Posterior vena cava (tissue), 2 donors: Measurements from ENCODE around the gene UBXN6. TPM values are rescaled to one million over a fixed set of nuclear protein-coding genes. Genes with fewer than 3 reads are reported as not detected.

Experiments
- DNase-seq: peaks from one replicate; pipeline ENCODE4 v3.0.0-alpha.2; 2020; ENCODE audit warnings: low spot score
- intact Hi-C, 2 donors: fragments of 100-400 bp; cut with DNase I; formaldehyde crosslinking; loops; one replicate each; pipeline versions ENCODE4 v1.14.1 to v1.14.2; 2022 to 2023
- total RNA-seq, 2 donors: library from RNA; stranded (reverse); fragmentation: NEBNext Ultra II Directional; extraction: Animal tissue kit (Norgen Biotek cat#: 25700); gene quantifications; one replicate each; pipeline ENCODE4 v1.2.1, GENCODE V29; 2021
- donor health status: DM: yes; HTN: yes; CAD: no.
- donor health status: DM: yes; HTN: yes; CAD: no.

Gene UBXN6
- total RNA-seq, 2 donors from 2014 or later = 85.1 to 85.5 TPM

DNA sequence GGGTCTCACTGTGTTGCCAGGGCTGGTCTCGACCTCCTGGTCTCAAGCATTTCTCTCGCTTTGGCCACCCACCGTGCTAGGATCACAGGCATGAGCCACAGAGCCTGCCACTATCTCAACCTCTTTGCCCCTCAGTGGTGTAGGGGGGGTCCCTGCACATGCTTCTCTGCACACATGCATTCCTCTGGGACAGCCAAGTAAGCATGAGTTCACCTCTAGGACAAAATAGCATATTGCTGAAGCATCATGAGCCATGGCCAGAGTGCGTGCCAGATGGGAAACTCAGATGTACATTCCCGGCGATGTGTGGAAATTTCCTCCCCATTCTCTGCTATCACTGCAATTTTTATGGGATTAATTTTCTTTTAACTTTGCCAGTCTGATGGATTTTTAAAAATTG is 32.1 kb downstream of the UBXN6 start:
- intact Hi-C loops = no loop called here

DNA sequence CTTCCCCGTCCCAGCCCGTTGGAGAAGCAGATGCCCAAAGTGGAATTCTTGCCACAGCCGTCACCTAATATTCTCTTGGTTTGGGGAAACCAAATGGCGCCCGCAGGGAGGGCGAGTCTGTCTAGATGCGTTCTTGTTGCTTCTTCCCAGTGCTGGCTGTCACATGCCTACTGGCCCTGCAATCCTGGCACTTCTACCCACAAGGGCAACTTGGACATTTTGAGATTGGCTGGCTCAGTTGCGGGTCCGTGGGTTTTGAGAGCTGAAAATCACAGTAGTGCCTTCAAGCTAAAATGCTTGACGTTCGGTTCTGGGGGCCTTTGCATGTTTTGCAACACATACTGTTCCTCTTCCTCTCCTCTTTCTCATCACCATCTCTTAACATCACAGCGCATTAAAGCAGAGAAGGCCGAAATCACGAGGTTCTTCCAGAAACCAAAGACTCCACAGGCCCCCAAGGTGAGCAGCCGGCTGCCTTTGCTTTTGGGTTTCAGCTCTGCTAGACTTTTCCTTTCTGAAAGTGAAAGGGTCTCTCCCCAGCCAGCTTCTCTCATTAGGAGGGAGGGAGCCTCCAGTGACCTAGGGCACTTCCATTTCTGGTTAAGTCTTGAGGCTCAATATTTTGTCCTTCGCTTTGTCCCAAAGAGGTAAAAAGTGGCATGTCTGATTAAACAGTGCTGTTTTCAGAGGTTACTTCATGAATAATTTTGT is 34.0 kb downstream of the UBXN6 start:
- no peak for DNase-seq
- intact Hi-C loops = loop anchor here in 1 of 2 donors (5.0 kb wide), 1 partner anchor 1971 kb away; no protein-coding TSS in a partner anchor

More for the DNA sequence above, 32.1 kb downstream of the UBXN6 start:
- no peak for DNase-seq

DNA sequence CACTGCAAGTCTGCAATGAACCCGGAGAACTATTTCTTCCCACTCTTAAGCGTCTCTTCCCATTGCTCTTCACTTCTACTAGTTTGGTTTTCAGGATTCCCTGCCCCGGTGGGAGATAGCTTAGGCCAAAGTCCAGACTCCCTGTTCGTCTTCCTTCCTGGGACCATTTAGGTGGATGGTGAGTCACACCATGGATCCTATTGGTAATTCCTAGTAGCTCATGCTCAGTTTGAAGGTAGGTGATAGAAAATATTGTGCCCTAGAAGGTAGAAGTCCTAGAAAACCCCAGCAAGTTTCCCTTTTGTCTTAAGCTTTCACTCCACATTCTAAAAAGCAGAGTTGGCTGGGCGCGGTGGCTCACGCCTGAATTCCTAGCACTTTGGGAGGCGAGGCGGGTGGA is 41.3 kb downstream of the UBXN6 start:
- intact Hi-C loops = no loop called here
- DNase-seq = no peak

DNA sequence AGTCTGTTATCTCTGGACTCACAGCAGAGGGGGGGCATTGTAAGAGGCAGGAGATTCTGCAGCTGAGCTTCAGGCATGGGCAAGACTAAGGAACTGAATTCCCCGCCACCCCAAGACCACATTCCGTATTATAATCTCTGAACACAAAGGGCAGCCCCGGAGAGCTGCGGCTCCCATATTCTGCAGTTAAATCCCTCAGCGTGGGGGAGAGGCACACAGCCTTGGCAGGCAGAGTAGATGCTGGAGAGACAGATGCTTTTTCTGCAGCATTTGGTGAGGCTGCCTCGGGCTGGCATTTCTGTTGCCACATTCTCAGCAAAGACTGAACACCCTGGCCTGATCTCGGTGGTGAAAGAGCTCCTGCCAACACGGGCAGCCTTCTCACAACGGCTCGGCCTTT is 42.2 kb downstream of the UBXN6 start:
- intact Hi-C loops = no loop called here
- no peak for DNase-seq

DNA sequence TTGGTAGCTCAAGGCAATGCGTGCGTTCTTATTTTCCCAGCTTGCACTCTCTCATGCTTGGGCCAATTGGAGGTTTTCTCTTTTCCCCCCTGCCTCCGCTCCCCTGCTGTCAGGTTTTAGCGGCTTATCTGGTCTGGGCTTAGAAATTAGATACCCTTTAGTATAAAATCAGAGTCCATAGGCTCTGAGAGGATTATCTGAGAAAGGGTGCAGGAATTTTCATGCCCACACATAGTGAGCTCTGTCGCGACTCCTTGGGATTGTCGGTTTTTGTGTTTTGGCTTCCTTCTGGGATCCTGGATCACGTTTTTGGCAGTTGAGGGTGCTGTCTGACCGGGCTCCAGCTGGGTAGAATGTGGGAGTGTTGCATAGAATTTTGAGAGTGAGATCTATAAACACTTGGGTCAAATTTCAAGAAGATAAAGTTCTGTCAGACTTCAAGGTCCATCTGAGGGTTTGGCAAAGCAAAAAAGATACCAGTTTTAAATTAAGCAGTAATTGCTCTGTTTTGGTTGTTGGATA is 42.7 kb downstream of the UBXN6 start:
- intact Hi-C loops = loop anchor here in 1 of 2 donors (5.0 kb wide), 1 partner anchor 598 kb away; no protein-coding TSS in a partner anchor
- no peak for DNase-seq

DNA sequence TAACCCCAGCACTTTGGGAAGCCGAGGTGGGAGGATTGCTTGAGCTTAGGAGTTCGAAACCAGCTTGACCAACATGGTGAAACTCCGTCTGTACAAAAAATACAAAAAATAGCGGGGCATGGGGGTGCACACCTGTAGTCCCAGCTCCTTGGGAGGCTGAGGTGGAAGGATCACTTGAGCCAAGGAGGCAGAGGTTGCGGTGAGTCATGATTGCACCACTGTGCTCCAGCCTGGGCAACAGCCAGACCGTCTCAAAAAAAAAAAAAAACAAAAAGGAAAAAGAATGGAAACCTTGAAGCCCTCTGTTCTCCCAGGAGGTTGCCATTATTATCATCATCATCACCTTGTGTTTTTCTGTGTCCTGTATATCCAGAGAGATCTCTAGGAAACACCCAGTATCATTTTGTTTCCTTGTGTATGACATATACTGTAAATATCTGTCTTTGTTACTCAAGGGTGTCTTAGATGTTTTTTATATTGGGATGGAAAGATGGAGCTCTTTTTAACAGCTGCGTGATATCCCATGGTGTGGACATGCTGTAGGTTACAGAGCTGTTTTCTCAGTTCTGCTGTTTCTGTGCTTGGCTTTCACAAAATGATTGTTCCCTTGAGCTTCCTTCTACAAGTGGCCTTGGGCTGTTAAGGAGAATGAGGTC is 43.3 kb downstream of the UBXN6 start:
- no peak for DNase-seq
- intact Hi-C loops = loop anchor here in 1 of 2 donors (5.0 kb wide), 1 partner anchor 597 kb away; no protein-coding TSS in a partner anchor

DNA sequence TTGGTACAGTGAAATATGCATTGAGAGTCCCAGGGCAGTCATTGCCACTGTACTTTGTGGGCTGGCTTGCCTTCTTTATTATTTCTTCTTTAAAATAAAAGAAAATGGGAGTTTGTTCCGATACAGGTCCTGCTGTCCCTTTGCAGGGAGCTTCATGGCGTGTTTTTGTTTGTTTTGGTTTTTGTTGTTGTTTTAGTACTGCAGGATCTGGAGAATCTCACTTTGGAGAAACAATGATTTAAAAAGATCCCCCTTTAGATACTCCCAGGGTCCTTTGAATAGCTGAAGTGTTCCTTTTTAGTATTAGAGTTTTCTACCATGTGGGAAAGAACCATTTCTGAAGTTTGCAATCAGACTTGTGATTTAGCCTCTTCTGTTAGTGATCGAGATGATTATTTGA is 44.0 kb downstream of the UBXN6 start:
- DNase-seq = no peak
- intact Hi-C loops = loop anchor here in 1 of 2 donors (5.0 kb wide), 1 partner anchor 596 kb away; no protein-coding TSS in a partner anchor

DNA sequence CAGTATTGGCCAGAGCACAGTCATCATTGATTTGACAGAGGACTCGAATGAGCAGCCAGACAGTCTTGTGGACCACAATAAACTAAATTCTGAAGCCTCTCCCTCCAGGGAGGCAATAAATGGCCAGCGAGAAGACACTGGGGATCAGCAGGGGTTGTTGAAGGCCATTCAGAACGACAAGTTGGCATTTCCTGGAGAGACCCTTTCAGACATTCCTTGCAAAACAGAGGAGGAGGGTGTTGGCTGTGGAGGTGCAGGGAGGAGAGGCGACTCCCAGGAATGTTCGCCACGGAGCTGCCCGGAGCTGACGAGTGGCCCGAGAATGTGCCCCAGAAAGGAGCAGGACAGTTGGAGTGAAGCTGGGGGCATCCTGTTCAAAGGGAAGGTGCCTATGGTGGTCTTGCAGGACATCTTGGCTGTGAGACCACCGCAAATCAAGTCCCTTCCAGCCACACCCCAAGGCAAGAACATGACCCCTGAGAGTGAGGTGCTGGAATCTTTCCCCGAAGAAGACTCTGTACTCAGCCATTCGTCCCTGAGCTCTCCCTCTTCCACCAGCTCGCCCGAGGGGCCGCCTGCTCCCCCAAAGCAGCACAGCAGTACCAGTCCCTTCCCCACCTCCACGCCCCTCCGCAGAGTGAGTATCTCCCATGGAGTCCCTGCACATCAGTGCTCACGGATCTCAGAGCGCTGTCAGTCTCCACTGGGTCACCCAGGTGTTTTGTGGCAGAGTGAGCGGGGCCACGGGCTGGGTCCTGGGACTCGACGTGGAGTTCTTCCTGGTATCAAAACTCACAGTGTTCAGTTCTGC is 48.3 kb downstream of the UBXN6 start:
- DNase-seq = no peak
- intact Hi-C loops = no loop called here

DNA sequence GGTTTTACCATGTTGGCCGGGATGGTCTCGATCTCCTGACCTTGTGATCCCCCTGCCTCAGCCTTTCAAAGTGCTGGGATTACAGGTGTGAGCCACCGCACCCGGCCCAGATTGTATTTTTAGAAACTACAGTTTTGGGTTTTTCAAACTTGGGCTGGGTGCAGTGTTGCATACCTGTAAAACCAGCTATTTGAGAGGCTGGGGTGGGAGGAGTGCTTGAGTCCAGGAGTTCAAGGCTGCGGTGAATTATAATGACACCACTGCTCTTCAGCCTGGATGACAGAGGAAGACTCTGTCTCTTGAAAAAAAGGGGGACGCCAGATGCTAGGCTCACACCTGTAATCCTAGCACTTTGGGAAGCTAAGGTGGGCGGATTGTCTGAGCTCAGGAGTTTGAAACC is 51.0 kb downstream of the UBXN6 start:
- no peak for DNase-seq
- intact Hi-C loops = no loop called here

DNA sequence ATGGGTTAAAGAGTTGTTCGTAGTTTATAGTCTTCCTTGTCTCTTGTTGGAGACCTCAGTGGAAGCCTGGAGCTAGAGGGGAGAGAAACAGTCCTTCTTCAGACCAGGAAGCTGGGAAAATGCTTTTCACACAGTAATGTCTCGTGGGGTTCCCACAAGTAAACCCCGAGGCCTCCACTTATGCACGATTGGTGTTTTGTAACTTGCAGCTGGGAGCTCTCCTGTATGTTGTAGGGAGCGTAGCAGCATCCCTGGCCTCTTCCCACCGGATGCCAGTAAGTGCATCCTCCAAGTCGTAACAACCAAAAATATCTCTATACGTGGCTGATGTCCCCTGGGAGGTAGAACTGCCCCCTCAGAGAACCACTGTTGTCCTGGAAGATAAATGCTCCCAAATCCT is 51.6 kb downstream of the UBXN6 start:
- no peak for DNase-seq
- intact Hi-C loops = no loop called here

DNA sequence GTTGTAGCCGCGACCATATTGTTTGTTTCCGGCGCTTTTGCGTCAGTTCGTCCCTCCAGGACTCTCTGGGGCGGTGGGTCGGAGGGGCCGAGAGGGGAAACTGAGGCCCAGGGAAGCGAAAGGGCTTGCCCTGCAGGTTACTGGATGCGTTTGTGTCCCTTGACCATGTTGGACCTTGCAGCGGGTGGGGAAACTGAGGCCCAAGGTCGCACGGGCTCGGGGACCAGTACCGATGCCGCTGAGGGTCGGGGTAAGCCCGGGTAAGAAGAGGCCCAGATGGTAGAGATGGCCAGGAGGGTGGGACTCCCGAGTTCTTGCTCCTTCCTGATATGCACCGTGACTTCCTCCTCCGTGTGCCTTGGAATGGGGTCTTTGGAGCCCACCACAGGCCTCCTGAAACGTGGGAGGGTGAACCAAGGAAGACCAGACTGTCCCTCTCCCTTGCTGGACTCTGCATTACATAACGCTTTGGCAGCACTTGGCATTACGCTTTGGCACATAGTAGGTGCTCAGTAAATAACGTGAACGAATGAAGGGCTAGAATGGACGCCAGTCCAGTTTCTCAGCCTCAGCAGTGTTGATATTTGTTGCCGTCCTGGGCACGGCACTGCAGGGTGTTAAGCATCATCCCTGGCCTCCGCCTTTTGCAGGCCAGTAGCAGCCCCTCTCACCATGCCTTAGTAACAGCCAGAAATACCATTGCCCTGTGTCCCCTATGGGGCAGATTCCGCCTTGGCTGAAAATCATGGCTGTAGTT is 54.4 kb downstream of the UBXN6 start:
- intact Hi-C loops = loop anchor here in 1 of 2 donors (5.0 kb wide), 1 partner anchor 61 kb away; the partner anchor contains the start of gene MPND
- DNase-seq = no peak

DNA sequence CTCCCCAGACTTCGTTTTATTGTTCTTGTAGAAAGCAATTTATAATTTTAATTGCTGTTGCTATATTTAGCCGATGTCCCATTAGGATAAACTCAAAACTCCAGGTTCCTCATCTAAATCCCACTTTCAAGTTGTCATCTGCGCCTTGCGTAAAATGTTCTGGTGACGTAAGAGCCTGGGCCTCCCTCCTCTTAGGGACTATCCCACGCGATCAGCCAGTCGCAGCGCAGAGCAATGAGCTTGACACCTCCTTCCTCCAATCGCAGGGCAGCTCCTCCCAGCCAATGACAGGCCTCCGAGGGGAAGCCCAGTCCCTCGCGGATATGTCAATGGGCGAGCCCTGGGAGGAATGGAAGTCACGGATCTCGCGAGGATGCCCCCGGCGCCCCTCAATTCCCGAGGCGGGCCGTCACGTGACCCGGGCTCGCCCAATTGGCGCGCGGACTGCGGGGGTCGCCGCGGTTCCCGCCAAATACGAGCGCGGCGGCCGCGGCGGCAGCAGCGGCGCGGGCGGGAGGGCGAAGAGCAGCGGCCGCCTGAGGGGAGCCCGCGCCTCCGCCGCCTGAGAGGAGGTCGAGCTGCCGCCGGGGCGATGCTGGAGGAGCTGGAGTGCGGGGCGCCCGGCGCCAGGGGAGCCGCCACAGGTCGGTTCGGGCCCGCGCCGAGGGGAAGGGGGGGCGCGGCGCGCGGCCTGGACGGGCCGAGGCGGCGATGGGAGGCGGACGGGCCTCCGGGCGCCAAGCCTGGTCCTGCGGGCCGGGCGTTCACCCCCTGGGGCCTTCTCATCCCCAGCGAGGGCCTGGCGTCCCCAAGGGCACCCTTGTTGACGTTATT is 55.2 kb downstream of the UBXN6 start, which contains the start of gene CHAF1A:
Gene CHAF1A (plus strand): TSS at position 470 of the 834 bp plus-strand sequence. CDS start 123 bp downstream, at position 593.
- peak; percentile 100 for DNase-seq
- intact Hi-C loops = loop anchor here in 1 of 2 donors (5.0 kb wide), 1 partner anchor 60 kb away; the partner anchor contains the start of gene MPND

DNA sequence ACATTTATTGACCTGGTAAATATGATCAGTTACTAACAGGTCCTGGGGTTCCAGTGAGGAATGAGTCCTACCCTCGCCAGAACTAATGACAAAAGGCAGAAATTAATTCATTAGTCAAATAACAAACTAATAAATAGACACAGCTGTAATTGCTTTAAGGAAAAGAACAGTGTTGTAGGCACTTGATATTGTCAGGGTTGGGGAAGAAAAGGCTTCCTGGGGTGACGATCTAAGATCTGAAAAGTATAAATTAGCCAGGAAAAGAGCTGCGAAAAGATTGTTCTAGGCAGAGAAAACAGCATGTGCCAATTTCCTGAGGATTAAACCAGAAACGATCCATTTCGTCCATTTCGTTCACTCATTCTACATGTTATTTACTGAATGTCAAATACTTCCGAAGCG is 55.8 kb downstream of the UBXN6 start:
- intact Hi-C loops = loop anchor here in 1 of 2 donors (5.0 kb wide), 1 partner anchor 59 kb away; the partner anchor contains the start of gene MPND
- no peak for DNase-seq

DNA sequence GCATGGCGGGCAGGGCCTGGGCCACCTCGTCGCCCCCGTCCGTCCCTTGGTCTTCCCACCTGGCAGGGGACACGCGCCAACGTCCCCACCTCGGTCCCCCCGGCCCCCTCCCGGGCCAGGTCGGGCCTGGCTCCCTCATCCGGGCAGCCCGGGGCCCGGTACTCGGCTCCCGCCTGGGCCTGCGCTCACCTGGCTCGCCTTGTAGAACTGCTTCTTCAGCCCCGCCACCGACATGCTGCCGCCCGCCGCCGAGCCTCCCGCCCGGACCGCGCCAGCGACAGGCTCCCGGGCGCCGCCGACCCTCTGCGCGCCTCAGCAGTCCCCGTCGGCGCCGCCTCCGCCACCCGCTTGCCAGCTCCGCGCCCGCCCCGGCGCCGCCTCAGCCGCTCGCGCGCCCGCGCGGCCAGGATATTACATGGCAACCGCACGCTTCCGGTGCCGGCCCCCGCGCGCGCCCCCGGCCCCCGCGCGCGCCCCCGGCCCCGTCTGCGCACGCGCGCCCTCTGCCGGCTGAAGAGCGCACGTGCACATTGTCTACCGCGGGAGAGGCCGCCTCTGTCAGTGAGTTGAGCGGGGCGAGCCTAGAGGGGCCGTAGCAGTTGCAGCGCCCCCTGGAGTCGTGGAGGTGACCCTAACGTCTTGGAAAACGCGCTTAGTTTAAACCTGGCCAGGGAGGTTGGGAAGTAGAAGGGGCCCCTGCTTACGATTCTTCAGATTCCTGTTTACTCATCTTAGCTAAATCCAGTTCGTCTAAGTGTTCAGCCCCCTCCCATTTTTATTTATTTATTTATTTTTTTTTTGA is 57.3 kb downstream of the UBXN6 start, which contains the start of gene SH3GL1:
Gene SH3GL1 (minus strand): TSS at position 413 of the 802 bp plus-strand sequence. CDS start 179 bp downstream, at position 234.
- intact Hi-C loops = loop anchor here in 1 of 2 donors (5.0 kb wide), 1 partner anchor 58 kb away; the partner anchor contains the start of gene MPND
- peak; percentile 97 for DNase-seq

DNA sequence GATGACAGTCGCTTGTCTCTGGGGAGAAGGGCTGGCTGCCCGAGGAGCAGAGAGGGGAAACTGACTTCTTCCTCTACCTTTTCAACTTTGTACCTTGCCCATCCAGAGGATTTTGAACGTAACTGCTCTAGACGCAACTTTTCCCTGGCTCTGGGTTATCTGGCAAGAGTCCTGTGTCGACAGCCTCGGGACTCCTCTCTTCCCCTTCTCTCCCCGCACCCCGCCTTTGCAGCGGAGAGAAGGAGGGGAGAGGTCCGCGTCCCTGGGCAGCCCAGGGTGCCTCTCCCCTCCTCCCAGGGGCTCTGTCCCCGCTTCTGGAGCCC is 57.8 kb downstream of the UBXN6 start:
- DNase-seq = no peak
- intact Hi-C loops = loop anchor here (5.0 kb wide), 2 partner anchors 37 to 57 kb away; partner anchors contain the start of gene MPND (in 1 of the 2)

DNA sequence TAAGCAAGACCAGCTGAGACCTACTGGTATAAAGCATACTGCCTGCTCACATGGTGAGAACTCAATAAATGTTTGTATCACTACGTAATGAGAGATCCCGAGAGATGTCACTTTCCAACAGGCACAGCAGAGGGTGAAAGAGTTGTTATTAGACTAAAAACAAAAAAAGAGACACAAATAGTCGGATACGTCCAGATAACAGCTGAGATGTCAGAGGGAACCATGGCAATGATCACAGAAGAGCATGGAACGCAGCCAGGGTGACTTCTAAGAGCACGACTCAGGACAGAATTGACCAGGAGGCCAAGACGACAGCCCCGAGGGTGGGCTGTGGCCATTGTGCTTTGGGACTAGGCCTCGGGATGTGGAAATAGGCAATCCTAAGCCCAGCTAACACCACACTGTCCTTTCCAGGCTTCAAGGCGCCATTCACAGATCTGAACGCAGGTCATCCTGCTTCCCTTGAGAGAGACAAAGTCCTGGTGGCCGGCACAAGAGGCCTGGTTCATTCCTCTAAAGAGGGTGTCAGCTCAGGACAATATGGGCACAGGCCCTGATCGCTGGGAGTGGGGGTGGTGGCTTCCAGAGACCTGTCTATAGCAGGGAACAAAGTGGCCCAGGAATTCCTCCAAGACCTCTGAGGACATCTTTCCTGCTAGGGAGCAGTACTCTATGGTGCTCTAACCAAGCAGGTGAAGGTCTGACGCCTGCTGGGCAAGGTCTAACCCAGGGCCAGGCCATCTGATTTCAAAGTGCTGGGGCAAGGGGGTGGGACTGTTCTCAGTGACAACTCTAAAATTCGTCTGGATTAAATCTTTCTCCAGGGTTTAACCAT is 60.4 kb downstream of the UBXN6 start:
- intact Hi-C loops = loop anchor here in 1 of 2 donors (5.0 kb wide), 1 partner anchor 35 kb away; no protein-coding TSS in a partner anchor
- no peak for DNase-seq
